Stimulated activated CD4-positive, alpha-beta T cell treated with anti-CD3 and anti-CD28 coated beads, Interleukin-2, amount 100 ng/mL, for 24 hours (primary cell): ENCODE data around the gene ZNF341.
A peak's percentile ranks its signal among the peaks of the same experiment; 100 is the strongest.
"Not testable (repeated sequence)": the region's sequence is repeated elsewhere in the genome, so short reads cannot be mapped to it uniquely, and the experiment has no call there.

Source experiments
- DNase-seq, 2 donors: peaks; one replicate each; pipeline ENCODE4 v3.0.0-alpha.2; 2020

ZNF341 gene

GRCh38 chr20:33771938-33772337 lies 40.1 kb downstream of the ZNF341 start:
- DNase-seq, result no peak

GRCh38 chr20:33772439-33772838 lies 40.6 kb downstream of the ZNF341 start:
- no peak for DNase-seq

GRCh38 chr20:33773412-33774089 lies 41.8 kb downstream of the ZNF341 start:
- peak in 1 of 2 donors; percentile 10 for DNase-seq

GRCh38 chr20:33777816-33778215 lies 46.0 kb downstream of the ZNF341 start:
- no peak for DNase-seq

- no peak for DNase-seq
These were observed 49.3 kb downstream of the ZNF341 start for GRCh38 chr20:33781133-33781532.

DNA sequence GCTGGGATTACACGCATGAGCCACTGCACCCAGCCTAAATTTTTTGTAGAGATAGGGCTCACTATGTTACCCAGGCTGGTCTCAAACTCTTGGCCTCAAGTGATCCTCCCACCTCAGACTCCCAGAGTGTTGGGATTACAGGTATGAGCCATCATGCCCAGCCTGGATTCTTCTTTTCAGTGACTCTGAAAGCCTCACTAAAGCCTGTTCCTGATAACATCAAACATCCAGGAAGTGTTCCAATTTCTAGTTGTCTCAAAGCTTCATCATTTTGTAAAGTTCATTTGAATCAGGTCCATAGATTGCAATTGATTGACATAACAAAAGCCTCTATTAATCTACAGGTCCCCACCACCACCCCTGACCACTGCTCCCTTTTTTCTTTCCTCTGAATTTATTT lies 50.1 kb downstream of the ZNF341 start:
- DNase-seq, result no peak

- DNase-seq, result no peak
These were observed 51.5 kb downstream of the ZNF341 start for GRCh38 chr20:33783256-33783655.

DNA sequence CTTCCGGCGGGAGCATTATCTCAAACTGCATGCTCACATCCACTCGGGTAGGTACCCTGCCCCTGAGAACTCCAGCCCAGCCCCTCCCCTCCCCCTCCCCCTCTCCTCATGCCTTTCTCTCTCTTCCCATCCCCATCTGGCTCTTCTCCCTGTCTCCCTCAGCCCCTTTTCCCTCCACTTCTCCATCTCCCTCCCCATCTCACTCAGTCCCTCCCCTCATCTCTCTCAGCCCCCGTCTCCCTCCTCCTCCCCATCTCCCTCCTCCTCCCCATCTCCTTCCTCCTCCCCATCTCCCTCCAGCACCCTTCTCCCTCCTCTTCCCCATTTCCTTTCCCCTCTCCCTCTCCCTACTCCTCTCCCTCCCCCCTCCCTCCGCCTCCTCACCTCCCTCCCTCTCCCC lies 52.0 kb downstream of the ZNF341 start:
- DNase-seq, result no peak

DNA sequence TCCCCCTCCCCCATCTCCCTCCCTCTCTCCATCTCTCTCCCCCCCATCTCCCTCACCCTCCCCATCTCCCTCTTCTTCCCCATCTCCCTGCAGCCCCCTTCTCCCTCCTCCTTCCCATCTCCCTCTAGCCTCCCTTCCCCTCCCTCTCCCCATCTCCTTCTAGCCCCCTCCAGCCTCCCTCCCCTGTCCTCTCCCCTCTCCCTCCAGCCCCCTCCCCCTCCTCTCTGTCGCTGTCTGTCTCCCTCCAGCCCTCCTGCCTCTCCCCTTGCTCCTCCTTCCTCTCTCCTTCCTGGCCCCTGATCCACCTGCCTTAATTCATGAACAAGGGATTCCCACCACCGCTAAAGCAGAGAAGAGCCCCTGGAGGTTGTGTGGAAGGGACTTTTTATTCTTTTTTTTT lies 52.4 kb downstream of the ZNF341 start:
- no peak for DNase-seq

GRCh38 chr20:33785503-33785902 lies 53.7 kb downstream of the ZNF341 start:
- no peak for DNase-seq

GRCh38 chr20:33787253-33787891 lies 55.6 kb downstream of the ZNF341 start:
- DNase-seq, result no peak

DNA sequence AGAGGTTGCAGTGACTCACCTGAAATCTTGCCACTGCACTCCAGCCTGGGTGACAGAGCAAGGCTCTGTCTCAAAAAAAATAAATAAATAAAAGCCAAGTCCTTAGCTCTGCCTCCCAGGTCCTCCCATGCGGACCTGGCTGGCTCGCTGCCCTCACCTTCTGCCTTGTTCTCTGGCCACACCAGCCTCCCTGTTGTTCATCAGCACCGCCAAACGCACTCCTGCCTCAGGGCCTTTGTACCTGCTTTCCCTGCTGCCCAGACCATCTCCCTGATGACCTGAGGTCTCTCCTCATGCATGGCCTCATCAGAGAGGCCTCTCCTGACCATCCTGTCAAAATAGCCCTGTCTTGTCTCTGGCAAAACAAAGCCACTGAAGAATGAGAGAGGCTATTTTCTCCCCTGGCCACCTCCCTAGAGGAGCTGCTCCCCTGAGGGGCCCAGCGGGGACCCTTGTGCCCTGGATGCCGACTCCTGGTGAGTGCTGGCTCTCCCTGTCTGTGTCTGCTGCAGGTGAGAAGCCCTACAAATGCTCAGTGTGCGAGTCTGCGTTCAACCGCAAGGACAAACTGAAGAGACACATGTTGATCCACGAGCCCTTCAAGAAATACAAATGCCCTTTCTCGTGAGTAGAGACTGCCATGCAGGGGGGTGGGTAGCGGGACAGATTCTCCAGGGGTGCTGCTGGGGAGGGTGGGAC lies 56.7 kb downstream of the ZNF341 start:
- no peak for DNase-seq

- DNase-seq, result no peak
These were observed 57.5 kb downstream of the ZNF341 start for GRCh38 chr20:33789109-33789857.

GRCh38 chr20:33789858-33790182 lies 58.0 kb downstream of the ZNF341 start:
- no peak for DNase-seq

GRCh38 chr20:33790566-33790965 lies 58.8 kb downstream of the ZNF341 start:
- DNase-seq, result no peak

- no peak for DNase-seq
These were observed 59.2 kb downstream of the ZNF341 start for GRCh38 chr20:33791021-33791420.

DNA sequence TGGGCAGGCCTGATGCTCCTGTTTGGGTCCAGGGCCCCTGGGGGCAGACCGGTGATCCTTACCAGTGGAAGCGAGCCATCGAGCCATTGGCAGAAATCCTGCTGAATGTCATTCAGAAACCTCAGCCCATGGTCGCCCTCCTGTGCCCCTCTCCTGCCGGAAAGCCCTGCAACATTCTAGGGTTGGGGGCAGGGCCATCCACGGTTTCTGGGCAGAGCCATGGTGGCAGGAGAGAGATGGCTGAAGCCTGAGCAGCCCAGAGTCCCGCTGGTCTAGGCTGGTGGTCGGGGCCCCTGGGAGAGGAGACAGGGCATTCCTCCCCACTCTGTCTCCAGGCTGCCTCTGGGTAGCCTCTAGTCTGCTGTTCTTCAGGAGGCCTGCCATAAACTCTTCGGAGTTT lies 59.7 kb downstream of the ZNF341 start:
- DNase-seq, result no peak

- DNase-seq, result peak; percentile 60 to 62
These were observed 60.3 kb downstream of the ZNF341 start for GRCh38 chr20:33791959-33792597.

DNA sequence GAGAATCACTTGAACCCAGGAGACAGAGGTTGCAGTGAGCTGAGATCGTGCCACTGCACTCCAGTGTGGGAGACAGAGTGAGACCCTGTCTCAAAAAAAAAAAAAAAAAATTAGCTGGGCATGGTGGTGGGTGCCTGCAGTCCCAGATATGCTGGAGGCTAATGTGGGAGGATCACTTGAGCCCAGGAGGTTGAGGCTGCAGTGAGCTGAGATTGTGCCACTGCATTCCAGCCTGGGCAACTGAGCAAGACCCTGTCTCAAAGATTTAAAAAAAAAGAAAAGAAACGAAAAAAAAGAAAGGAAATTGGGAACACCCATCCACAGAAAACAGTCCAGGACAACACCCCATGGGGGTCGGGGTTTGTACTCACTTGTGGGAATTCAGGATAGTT lies 60.8 kb downstream of the ZNF341 start:
- DNase-seq, result not testable (repeated sequence)

DNA sequence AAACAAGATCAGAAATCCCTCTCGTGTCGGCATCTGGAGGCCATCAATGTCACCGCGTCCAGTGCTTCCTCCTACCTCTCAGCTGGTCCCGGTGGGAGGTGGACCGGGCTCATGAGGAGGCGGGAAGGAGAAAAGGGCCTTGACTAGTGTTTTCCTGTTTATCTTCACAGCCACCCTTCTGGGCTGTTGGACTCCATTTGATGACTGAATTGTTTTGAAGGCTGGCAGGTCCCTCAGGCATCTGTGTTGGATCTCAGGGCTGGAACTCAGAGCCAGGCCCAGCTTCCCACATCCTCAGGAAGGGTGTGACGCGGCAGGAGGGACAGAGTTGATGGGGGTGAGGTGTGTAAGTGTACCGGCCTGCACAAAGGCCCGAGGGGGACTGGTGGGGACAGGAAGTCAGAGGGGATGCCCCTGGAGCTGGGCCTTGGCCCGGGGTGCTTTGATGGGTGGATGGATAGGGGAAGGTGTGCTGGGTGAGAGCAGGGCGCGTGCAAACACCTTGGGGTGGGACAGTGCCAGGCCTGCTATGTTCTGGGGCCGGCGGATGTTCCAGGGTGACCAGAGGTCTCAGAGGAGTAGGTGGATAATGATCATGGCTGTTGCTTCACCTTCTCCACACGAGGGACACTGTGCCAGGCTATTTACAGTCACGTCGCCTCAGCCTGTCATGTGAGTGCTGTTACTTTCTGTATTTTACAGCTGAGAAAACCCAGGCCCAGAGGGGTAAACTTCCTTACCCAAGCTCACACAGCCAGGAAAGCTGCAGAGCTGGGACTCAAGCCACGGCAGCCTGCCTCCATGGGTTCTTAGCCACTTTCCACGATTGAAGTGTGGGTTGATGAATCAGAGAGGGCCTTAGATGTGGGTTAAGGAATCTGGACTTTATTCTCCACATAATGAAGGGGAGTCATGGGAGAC lies 61.5 kb downstream of the ZNF341 start:
- DNase-seq, result no peak

GRCh38 chr20:33796263-33796906 lies 64.6 kb downstream of the ZNF341 start:
- no peak for DNase-seq
